Limb (tissue), 2 donors: ENCODE results near the gene SPTLC1.
"Not testable (repeated sequence)": the region's sequence is repeated elsewhere in the genome, so short reads cannot be mapped to it uniquely, and the experiment has no call there.

Experiments
- DNase-seq, 2 donors: peaks; one replicate each; pipeline ENCODE4 v3.0.0-alpha.2; 2016; ENCODE audit errors: extremely low spot score in 2 of 2

Gene SPTLC1

DNA sequence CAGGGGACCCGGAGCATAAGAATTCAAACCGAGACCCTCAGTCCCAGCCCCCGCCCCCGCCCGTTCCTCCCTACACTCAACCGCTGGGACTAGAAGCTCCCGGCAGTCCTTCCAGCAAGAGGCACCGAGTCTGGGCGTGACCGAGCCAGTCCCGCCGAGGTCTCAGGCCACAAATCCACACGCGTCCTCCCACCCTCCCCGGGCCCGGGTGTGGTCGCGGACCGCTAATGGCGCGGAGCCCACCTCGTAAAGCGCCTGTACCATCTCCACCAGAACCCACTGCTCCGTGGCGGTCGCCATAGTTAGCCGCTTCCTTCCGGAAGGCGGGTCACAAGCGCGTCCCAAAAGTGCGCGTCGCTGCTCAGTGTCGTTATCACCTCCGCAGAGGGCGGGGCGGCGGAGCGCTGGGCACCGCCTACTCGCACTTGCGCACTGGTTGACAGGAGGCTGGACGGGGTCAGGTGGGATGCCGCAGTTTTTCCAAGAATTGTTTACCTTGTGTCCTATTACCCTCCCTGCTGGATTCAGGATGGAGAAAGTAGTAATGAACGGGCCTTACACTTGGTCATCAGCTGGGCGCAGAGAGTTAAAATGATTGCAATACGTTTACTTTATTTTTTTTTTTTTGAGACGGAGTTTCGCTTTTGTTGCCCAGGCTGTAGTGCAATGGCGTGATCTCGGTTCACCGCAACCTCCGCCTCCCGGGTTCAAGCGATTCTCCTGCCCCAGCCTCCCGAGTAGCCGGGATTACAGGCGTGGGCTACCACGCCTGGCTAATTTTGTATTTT, at the start of gene SPTLC1:
TSS of gene SPTLC1 (minus strand) at position 343 of the 788 bp plus-strand sequence. CDS start at position 300, 43 bp downstream.
- DNase-seq: peak; percentile 95 to 98

GRCh38 chr9:92164975-92165374, 49.8 kb upstream of the SPTLC1 start:
- DNase-seq: no peak

GRCh38 chr9:92164490-92164889, 49.3 kb upstream of the SPTLC1 start:
- no peak for DNase-seq

DNA sequence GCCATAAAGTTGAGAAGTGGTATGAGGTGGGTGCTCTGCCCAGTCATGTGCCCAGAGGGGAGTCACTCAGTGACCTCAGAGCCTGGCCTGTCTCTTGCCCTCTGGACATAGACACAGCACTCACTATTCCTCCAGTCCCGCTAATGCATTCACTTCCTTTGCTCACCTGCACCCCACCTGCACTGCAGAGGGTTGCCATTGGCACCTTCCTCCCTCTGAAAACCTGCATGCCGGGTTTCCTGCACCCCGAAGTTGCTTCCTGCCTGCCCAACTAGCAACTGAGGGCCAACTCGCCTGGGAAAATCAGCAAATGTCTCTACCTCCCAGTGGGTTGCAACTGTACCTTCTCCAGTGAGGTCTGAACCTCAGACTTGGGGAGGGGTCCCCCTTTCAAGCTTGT, 48.1 kb upstream of the SPTLC1 start:
- no peak for DNase-seq

DNA sequence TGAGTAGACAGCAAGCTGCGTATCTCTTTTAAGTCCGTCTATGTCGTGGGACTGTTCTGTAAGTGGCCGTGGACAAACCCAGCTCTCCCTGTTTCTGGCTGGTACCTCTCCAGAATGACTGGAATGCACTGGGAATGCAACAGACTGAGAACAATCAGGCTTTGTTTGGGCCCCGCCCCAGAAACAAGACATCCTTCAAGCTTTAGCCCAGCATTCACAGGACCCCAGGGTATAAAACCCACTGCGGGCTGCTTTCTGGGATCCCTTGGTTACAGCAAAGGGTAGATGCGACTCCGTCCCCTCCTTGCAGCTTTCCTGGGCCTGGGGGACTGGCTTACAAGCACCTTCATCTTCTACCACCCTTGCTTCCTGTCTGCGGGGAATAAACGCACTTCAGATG, 45.6 kb upstream of the SPTLC1 start:
- no peak for DNase-seq

DNA sequence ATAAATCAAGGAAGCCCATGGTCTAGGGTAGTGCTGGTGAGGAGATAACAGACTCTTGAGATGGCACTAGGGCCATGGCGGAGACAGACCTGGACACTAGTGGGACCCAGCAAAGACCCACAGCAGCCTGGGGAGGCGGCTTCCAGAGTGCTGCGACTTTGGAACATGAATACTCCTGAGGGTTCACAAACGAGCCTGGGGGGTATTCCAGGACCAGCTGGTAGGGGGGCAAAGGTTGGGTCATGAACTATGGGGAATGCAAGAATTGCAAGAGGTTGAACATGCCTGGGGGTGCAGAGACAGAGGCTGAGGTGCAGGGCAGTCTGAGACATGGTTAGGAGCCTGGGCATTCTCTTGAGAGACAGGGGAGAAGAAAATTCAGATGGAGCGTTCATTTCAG, 43.8 kb upstream of the SPTLC1 start:
- DNase-seq: no peak

DNA sequence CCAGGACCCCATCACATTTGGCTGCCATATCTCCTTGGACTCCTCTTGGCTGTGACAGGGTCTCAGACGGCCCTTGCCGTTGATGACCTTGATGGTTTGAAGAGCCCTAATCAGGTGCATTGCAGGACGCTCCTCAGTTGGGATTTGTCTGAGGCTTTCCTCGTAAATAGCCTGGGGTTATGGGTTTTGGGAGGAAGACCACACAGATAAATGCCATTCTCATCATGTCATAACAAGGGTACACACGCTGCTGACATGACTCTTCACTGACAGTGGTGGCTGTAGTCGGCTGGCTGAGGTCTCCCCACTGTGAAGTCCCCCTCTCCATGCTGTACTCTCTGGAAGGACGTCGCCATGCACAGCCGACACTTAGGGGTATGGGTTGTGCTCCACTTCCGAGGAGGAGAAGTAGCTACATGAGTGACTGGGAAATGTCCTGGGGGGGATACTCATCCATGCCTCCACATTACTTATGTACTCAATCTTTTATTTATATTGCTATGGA, 42.9 kb upstream of the SPTLC1 start:
- DNase-seq: no peak

- DNase-seq: not testable (repeated sequence)
These were observed 40.5 kb upstream of the SPTLC1 start for GRCh38 chr9:92155736-92156135.

DNA sequence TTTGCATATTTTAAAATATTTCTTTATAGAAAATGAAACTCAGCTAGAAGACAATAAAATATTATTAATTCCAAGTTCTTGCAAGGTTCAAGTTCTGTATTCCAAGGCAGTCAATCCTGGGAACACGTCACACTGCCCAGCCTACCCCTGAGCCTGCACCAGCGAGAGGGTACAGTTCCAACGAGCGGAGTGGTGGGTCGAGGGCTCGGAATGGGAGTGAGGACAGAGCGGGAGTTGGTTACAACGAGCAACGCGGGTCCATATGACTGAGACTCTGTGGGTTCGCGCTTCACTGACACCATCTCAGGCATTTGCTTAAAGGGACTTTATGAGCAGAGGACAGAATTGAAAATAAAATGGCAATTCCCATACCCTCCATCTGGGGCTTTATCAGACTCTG, 40.0 kb upstream of the SPTLC1 start:
- no peak for DNase-seq

- peak in 1 of 2 donors; percentile 25 for DNase-seq
These were observed 38.5 kb upstream of the SPTLC1 start for GRCh38 chr9:92153466-92154415.

GRCh38 chr9:92151691-92152393, 36.6 kb upstream of the SPTLC1 start:
- DNase-seq: no peak

DNA sequence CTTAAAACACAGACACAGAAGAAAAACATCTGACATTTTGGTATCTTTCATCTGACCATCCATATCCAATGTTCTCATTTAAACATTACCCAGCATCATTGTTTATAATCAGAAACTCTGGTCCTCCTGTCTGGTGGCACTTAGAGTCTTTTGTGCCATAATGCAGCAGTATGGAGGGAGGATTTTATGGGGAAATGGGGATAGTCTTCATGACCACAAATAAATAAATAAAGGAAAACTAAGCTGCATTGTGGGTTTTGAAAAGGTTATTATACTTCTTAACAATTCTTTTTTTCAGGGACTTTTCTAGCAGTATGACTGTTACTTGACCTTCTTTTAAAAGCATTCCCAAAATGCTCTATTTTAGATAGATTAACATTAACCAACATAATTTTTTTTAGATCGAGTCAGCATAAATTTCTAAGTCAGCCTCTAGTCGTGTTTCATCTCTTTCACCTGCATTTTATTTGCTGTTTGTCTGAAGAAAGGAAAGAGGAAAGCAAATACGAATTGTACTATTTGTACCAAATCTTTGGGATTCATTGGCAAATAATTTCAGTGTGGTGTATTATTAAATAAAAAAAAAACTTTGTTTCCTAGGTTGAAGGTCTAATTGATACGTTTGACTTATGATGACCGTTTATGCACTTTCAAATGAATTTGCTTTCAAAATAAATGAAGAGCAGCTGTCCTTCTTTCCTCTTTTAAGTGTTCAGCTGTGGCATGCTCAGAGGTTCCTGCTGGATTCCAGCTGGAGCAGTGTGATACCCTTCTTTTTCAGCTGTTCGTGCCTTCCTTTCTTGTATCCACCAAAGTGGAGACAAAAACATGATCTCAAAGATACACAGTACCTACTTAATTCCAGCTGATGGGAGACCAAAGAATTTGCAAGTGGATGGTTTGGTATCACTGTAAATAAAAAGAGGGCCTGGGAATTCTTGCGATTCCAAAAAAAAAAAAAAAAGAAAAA, 35.6 kb upstream of the SPTLC1 start:
- not testable (repeated sequence) for DNase-seq

GRCh38 chr9:92147852-92148180, 32.6 kb upstream of the SPTLC1 start:
- DNase-seq: no peak

DNA sequence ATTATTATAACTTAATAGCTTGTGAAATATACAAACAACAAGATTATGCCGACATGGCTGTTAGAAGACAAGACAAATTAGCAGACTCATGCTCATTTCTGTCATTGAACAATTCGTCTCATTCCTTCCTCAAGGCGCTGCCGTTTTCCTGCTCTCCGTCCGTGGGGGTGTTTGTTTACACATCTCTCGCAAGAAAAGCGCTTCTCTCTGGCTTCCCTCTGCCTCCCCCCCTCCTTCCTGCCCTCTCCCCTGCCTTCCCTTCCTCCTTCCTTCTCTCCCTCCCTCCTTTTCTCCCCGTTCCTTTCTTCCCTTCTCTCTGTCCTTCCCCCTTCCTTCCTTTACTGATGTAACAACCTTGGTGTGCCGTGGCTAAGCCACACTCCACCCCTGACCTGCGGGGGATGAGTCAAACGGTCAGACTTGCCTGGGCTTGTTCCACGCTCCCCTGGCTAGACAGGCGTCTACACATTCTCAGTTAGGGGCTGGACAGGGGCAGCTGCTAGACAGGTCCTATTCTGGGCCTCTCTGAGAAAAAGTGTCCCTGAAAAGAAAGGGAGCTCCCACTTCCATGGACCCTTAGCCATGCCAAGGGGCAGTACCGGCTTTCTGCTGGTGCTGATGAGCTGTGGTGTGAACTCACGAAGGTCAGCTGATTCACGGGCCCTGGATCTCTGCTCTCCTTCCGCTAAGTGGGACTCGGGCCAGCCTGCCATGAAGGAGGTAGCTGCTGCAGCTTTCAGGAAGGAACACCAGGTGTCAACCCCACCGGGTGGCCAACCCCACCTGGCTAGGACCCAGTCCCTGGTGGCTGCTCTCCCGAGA, 32.0 kb upstream of the SPTLC1 start:
- DNase-seq: no peak

DNA sequence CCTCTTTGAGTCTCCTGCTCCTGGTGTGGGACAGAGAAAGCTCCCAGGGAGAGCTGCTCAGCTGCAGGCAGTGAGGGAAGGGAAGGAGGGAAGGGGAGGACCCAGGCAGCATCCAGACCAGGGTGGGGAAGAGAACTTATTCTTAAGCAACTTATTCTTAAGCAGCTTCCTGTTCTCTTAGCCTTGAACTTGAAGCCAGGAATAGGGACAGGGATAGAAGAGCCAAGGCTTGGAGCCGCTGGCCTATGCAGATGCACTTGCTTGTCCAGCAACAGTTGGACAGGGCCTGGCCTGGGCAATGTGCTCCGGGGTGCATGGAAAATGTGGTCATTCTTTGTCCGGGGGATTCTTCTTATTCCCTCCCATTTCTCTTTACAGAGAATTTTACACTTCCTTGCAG, 31.4 kb upstream of the SPTLC1 start:
- no peak for DNase-seq

DNA sequence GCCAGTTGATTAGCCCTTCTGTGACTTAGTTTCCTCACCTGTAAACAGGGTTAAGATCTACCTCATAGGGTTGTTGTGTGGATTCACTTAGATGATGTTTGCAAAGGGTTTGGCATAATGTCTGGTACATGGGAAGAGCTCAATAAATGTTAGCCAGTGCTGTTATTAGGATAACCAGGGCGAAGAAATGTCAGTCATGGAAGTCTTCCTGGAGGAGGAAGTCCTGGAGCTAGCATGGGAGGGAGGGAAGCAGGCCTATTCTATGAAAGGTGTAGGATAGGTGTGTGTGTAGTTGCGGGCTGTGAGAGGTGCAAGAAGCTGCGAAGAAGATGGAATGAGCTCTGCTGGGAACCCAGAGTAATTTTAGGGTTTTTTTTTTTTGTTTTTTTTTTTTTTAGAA, 30.6 kb upstream of the SPTLC1 start:
- not testable (repeated sequence) for DNase-seq

- DNase-seq: no peak
These were observed 27.1 kb upstream of the SPTLC1 start for GRCh38 chr9:92142329-92142728.

DNA sequence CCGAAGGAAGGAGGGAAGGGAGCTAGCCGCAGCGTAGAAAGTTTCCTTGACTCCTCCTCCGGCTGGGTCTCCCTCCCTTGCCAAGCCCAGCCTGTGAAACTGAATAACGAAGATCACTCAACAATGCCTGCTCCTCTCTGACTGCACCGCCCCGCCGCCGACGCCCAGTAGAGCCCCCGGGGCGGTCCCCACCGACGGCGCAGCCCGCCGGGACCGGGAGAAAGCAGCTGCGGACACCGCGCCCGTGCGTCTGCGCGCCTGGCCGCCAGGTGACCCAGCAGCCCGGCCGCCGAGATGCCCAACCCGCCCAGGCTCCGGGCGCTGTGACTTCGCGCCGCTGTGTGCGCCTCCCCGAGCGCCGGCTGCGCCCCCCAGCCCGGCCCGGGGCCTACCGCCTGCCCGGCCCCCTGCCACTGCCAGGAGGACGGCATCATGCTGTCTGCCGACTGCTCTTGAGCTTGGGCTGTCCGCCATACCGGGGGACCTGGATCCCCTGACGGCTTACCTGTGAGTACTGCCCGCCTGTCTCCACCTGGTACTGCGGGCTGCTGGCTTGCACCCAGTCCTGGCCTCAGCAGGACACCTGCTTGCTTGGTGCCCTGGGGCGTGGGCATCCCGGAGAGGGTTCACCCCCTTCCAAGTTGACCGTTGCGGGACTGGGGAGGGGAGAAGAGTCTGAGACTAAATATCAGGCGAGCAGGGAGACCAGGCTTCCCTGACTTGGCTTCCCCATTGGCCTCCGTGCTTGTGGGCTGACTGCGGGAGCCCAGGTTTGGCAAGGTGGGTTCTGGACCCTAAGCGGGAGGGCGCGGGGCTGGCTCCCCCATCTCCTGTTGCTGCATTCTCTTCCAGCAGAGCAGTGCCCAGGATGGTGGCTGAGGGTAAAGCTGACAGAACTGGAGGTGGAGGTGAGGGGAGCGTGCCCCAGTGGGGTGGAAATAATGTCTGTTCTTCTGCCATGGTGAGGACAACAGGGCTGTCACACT, 26.2 kb upstream of the SPTLC1 start:
- peak in 1 of 2 donors; percentile 64 for DNase-seq
